Smooth muscle cell (in vitro differentiated cells): Measurements from ENCODE around the gene SFXN2. TPM values are rescaled to one million over a fixed set of nuclear protein-coding genes. Genes with fewer than 3 reads are reported as not detected.

Source experiments
- DNase-seq: peaks from one replicate; lab custom pipeline; 2025; ENCODE audit not compliant: unreplicated experiment; lab: John Stamatoyannopoulos, UW
- H2AFZ ChIP-seq: fragments of 200-600 bp; sonication (generic); 2 replicates; pipeline ENCODE4 v1.6.0; 2016; ENCODE audit warnings: antibody characterized with exemption, low read depth, mild to moderate bottlenecking
- H3F3A ChIP-seq: fragments of 200-600 bp; sonication (generic); 2 replicates; pipeline ENCODE4 v1.6.0; 2017; ENCODE audit warnings: antibody characterized with exemption, low read depth
- H3K27ac ChIP-seq: fragments of 200-600 bp; sonication (generic); 2 replicates; pipeline ENCODE4 v1.5.1; 2016; ENCODE audit warnings: low read depth, mild to moderate bottlenecking
- H3K27me3 ChIP-seq: fragments of 200-600 bp; sonication (generic); 2 replicates; pipeline ENCODE4 v1.6.1; 2016; ENCODE audit warnings: low read depth, mild to moderate bottlenecking
- H3K36me3 ChIP-seq: fragments of 200-600 bp; sonication (generic); 2 replicates; pipeline ENCODE4 v1.5.1; 2016; ENCODE audit warnings: low read depth
- H3K4me1 ChIP-seq: fragments of 200-600 bp; sonication (generic); 2 replicates; pipeline ENCODE4 v1.5.1; 2016; ENCODE audit warnings: low read depth
- H3K4me2 ChIP-seq: fragments of 200-600 bp; sonication (generic); 2 replicates; pipeline ENCODE4 v1.6.0; 2016; ENCODE audit warnings: mild to moderate bottlenecking
- H3K4me3 ChIP-seq: fragments of 200-600 bp; sonication (generic); 2 replicates; pipeline ENCODE4 v1.5.1; 2016; ENCODE audit warnings: mild to moderate bottlenecking
- H3K79me2 ChIP-seq: fragments of 200-600 bp; sonication (generic); 2 replicates; pipeline ENCODE4 v1.6.0; 2016; ENCODE audit warnings: low read depth, mild to moderate bottlenecking
- H3K9ac ChIP-seq: fragments of 200-600 bp; sonication (generic); 2 replicates; pipeline ENCODE4 v1.6.0; 2016; ENCODE audit warnings: low read depth
- H3K9me3 ChIP-seq: fragments of 200-600 bp; sonication (generic); replicated peaks from 2 replicates; pipeline ENCODE4 v1.5.1; 2016; ENCODE audit warnings: low read depth
- H4K20me1 ChIP-seq: fragments of 200-600 bp; sonication (generic); 2 replicates; pipeline ENCODE4 v1.6.0; 2016; ENCODE audit warnings: low read depth
- CTCF ChIP-seq: fragments of 200-600 bp; sonication (generic); IDR thresholded peaks from 2 replicates; pipeline ENCODE4 v1.5.1; 2017; ENCODE audit warnings: borderline replicate concordance, mild to moderate bottlenecking, antibody characterized with exemption; ENCODE audit not compliant: insufficient read depth, poor library complexity, severe bottlenecking
- WGBS: methylation state at CpG from one replicate; pipeline ENCODE4 v1.1.7; 2016; ENCODE audit warnings: low lambda C conversion rate; 5-methylcytosine and 5-hydroxymethylcytosine counted together
- polyA plus RNA-seq: library from polyadenylated mRNA; unstranded; fragments of >200 nt; fragmentation: Nextera tagmentation; extraction: Ambion mirVana; gene quantifications from 2 replicates; pipeline ENCODE4 v1.2.1, GENCODE V29; 2016
- total RNA-seq: library from RNA; depleted of rRNA; stranded (reverse); fragments of >200 nt; gene quantifications from 2 replicates; pipeline ENCODE4 v1.2.3, GENCODE V29; 2014

Gene SFXN2
- total and polyA plus RNA-seq, 2 experiments from 2014 or later = 2.0 to 2.9 TPM

DNA sequence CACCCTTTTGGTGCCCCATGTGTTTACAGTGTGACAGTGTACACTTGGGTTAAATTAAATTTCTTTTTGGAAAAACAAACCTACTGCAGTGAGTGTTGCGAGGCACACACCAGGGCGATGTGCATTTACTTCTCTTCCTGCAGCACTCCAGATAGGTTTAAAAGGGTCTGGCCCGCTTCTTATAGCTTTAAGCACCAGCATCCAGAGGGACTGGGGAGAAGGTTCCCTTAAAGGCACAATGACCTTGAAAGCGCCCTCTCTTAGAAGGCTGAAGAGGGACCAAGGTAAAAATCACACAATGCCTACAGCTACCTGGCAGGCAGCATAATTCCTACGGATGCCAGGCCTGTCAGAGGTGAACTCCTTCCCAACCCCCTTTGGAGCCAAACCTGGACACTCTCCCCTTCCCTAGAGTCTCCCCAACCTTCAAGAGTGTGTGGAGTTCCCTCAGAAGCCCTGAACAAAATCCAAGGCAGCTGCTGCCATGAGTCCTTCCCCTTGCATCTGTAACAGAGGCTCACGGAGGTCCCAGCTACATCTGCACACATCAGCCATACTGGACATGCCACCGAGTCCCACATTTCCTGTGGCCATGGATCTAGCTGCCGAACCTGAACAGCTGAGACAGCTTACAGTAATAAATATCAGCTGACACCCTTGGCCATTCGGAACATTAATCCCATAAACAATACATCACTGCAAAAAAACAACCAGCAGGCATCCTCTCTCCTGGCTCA is 36.9 kb upstream of the SFXN2 start:
- Histone ChIP-seq H3K27me3 (no peaks in the 10 kb centered on the region), H3K4me2 (peak overlapping the region; percentile 80), H2AFZ (no peak overlapping the region), H4K20me1 (no peaks in the 10 kb centered on the region), H3K27ac (peak overlapping the region; percentile 94), H3K9me3 (no peaks in the 10 kb centered on the region), H3K79me2 (no peaks in the 10 kb centered on the region), H3F3A (peaks cover 32% of the 10 kb centered on the region), H3K9ac (peak overlapping the region; percentile 55), H3K4me1 (peaks cover 60% of the 10 kb centered on the region), H3K36me3 (no peaks in the 10 kb centered on the region), H3K4me3 (no peak overlapping the region)
- no peak for TF ChIP-seq CTCF
- WGBS = 48% methylated on average over 9 of the region's 9 CpGs
- DNase-seq = no peak

- H3K4me1 ChIP-seq = peaks cover 60% of the 10 kb centered on the region
- H3K27ac ChIP-seq = peak overlapping the region; percentile 94
- no peaks in the 10 kb centered on the region for H4K20me1 ChIP-seq
- no peaks in the 10 kb centered on the region for H3K79me2 ChIP-seq
- no peak overlapping the region for H3K9ac ChIP-seq
- H3K4me2 ChIP-seq = peak overlapping the region; percentile 80
- H3K9me3 ChIP-seq = no peaks in the 10 kb centered on the region
- TF ChIP-seq CTCF = no peak
- no peak for DNase-seq
- H2AFZ ChIP-seq = no peak overlapping the region
- WGBS = 84% methylated on average over 9 of the region's 9 CpGs
- no peak overlapping the region for H3K4me3 ChIP-seq
- peaks cover 32% of the 10 kb centered on the region for H3F3A ChIP-seq
- H3K36me3 ChIP-seq = no peaks in the 10 kb centered on the region
- H3K27me3 ChIP-seq = no peaks in the 10 kb centered on the region
Observed at GRCh38 chr10:102678068-102678400, 36.4 kb upstream of the SFXN2 start.

DNA sequence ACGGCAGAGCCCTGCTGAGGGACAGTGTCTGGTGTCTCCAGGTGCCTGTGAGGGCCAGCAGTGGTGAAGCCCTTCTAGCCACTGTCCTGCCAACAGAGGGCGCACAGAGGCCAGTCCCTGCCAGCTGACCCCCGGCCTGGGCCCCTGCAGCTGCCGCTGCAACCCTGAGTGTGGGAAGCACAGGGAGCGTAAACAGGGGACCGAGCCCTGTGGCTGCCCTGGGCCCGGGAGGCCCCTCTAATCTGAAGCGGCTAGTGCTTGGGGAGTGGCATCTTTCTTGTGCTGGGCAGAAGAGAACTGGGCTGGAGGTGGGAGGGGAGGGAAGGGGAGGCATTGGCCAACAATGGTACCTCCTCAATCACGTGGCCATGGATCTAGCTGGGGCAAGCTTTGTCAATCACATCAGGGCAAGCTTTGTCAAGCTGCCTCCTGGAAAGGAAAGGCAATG is 35.6 kb upstream of the SFXN2 start:
- WGBS = under 1% methylated on average over 9 of the region's 9 CpGs
- peak; percentile 47 for DNase-seq
- no peaks in the 10 kb centered on the region for H3K9me3 ChIP-seq
- no peak overlapping the region for H3K9ac ChIP-seq
- H3K4me1 ChIP-seq = peaks cover 54% of the 10 kb centered on the region
- H3F3A ChIP-seq = peaks cover 32% of the 10 kb centered on the region
- TF ChIP-seq CTCF = peak; percentile 71
- H3K27ac ChIP-seq = peak overlapping the region; percentile 94
- no peak overlapping the region for H3K4me3 ChIP-seq
- H3K4me2 ChIP-seq = peak overlapping the region; percentile 71
- H3K79me2 ChIP-seq = no peaks in the 10 kb centered on the region
- H4K20me1 ChIP-seq = no peaks in the 10 kb centered on the region
- H3K27me3 ChIP-seq = no peaks in the 10 kb centered on the region
- H3K36me3 ChIP-seq = no peaks in the 10 kb centered on the region
- H2AFZ ChIP-seq = no peak overlapping the region

- no peaks in the 10 kb centered on the region for H3K36me3 ChIP-seq
- no peaks in the 10 kb centered on the region for H3K9me3 ChIP-seq
- no peak overlapping the region for H3K9ac ChIP-seq
- H3K4me1 ChIP-seq = peaks cover 46% of the 10 kb centered on the region
- TF ChIP-seq CTCF = no peak
- no peaks in the 10 kb centered on the region for H3K27me3 ChIP-seq
- H4K20me1 ChIP-seq = no peaks in the 10 kb centered on the region
- H3K79me2 ChIP-seq = no peaks in the 10 kb centered on the region
- no peak for DNase-seq
- H2AFZ ChIP-seq = no peak overlapping the region
- H3F3A ChIP-seq = peaks cover 29% of the 10 kb centered on the region
- no peak overlapping the region for H3K4me3 ChIP-seq
- H3K27ac ChIP-seq = peak overlapping the region; percentile 12
- H3K4me2 ChIP-seq = peak overlapping the region; percentile 71
- WGBS = 91% methylated on average over 4 of the region's 4 CpGs
Observed at GRCh38 chr10:102679596-102679995, 34.8 kb upstream of the SFXN2 start.
